Right lobe of liver (tissue), 6 donors: ENCODE results near the gene IGFBP4. TPM values are rescaled to one million over a fixed set of nuclear protein-coding genes. Genes with fewer than 3 reads are reported as not detected.

Experiments
- ATAC-seq, 4 donors: fragments of 200-7000 bp; cut with Tn5 transposase; one replicate each; pipeline ENCODE4 v1.9.1; 2020; ENCODE audit warnings: mild to moderate bottlenecking in 4 of 4, moderate library complexity in 4 of 4
- DNase-seq, 3 donors: peaks; one replicate each; pipeline ENCODE4 v3.0.0-alpha.2; 2020
- H3K27ac ChIP-seq, 3 donors: fragments of 200-600 bp; one replicate each; pipeline ENCODE4 v1.8.0; 2022
- H3K27me3 ChIP-seq, 2 donors: fragments of 200-600 bp; one replicate each; pipeline ENCODE4 v1.8.0; 2022
- H3K36me3 ChIP-seq, 4 donors: fragments of 200-600 bp; sonication (generic) in 1 of 4; one replicate each; pipeline versions ENCODE4 v1.5.1 to v1.8.0; 2017 to 2022; ENCODE audit warnings: control low read depth in 1 of 4
- H3K4me1 ChIP-seq, 4 donors: fragments of 200-600 bp; sonication (generic) in 1 of 4; one replicate each; pipeline versions ENCODE4 v1.5.1 to v1.8.0; 2017 to 2022; ENCODE audit warnings: control low read depth in 1 of 4
- H3K4me3 ChIP-seq, 3 donors: fragments of 200-600 bp; one replicate each; pipeline ENCODE4 v1.8.0; 2022
- H3K9me3 ChIP-seq, 4 donors: fragments of 200-600 bp; sonication (generic) in 1 of 4; one replicate each; pipeline versions ENCODE4 v1.5.1 to v1.8.0; 2017 to 2022; ENCODE audit warnings: control low read depth in 1 of 4
- CTCF ChIP-seq, 4 donors: fragments of 200-600 bp in 3 of 4; fragments of 450-650 bp in 1 of 4; IDR thresholded peaks; one replicate each; pipeline versions ENCODE4 v1.5.1 to v1.8.0; 2016 to 2022; ENCODE audit warnings: antibody characterized with exemption in 4 of 4, mild to moderate bottlenecking in 2 of 4
- POLR2A ChIP-seq: fragments of 450-650 bp; IDR thresholded peaks from one replicate; pipeline ENCODE4 v1.6.1; 2017; ENCODE audit warnings: antibody characterized with exemption, mild to moderate bottlenecking
- WGBS: methylation state at CpG from one replicate; pipeline ENCODE4 v1.1.6; 2018; ENCODE audit warnings: low coverage, low lambda C conversion rate; ENCODE audit not compliant: insufficient coverage; ENCODE audit errors: missing lambda C conversion rate; 5-methylcytosine and 5-hydroxymethylcytosine counted together
- intact Hi-C, 2 donors: fragments of 100-400 bp; cut with DNase I; formaldehyde crosslinking; loops; one replicate each; pipeline versions ENCODE4 v1.11.2 to v1.14.1; 2022
- total RNA-seq, 6 experiments: library from RNA; depleted of rRNA in 2 of 6; stranded (reverse); fragments of >200 nt in 2 of 6; fragmentation: NEBNext Ultra II Directional in 3 of 6; extraction: Animal tissue kit (Norgen Biotek cat#: 25700) in 3 of 6; gene quantifications; one replicate each; pipeline versions ENCODE4 v1.1.0 to v1.2.4, GENCODE V29; 2016 to 2023
- donor health status: DM: no; HTN: yes; CAD: no.
- donor health status: DM: no; HTN: no; CAD: no.
- donor health status: DM: no; HTN: no; CAD: no.
- donor health status: DM: no; HTN: yes; CAD: no.
- donor health status: DM: no; HTN: yes; CAD: no.

Gene IGFBP4
- total RNA-seq, 6 experiments from 2014 or later, result 382 to 716 (median 430) TPM

GRCh38 chr17:40460968-40461731 lies 17.9 kb downstream of the IGFBP4 start:
- peaks cover 0 to 71% (median 20%) of the 10 kb centered on the region in 4 donors for H3K4me1 ChIP-seq
- DNase-seq (no peak), ATAC-seq (peak in 2 of 4 donors; percentile 3 to 15)
- H3K4me3 ChIP-seq, result no peak overlapping the region
- 19% methylated on average over 9 of the region's 9 CpGs for WGBS
- no peak for TF ChIP-seq POLR2A
- TF ChIP-seq CTCF (IDR thresholded peaks at IDR 0.05), result no peak
- no peaks in the 10 kb centered on the region for H3K27me3 ChIP-seq
- no peaks in the 10 kb centered on the region for H3K9me3 ChIP-seq
- H3K36me3 ChIP-seq, result peaks cover 0 to 19% (median 10%) of the 10 kb centered on the region in 4 donors
- intact Hi-C loops, result loop anchor here in 1 of 2 donors (10.0 kb wide), 1 partner anchor 74 kb away; no protein-coding TSS in a partner anchor
- peak overlapping the region in 1 of 3 donors; percentile 49 for H3K27ac ChIP-seq

DNA sequence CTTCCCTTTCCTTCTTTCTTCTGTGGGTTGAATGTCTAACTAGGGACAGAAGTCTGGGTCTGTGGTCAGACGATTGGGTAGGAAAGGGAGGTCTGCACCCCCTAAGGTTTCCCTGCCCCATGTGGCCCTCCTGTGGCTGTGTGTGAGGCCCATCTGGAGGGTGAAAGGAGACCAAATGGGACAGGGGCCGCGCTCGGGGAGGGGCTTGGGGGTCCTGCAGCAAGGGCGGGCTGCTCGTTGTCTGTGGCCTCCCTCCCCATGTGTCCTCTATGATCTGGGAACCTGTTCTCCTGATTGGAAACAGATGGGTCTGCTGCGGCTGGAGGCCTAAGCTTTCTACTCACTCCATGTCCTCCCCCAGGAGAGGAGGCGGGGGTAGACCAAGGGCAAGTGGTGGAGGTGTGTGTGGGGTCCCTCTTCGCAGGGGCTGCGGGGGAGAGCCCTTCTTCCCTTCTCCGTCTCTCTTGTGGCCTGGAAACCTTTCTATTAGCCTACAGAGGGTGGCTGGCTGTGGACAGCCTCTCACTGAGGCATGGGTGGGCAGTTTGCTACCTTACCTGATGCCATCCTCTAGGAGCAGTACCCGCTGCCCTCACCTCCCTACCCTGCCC lies 18.6 kb downstream of the IGFBP4 start:
- H3K27me3 ChIP-seq, result no peaks in the 10 kb centered on the region
- peaks cover 0 to 64% (median 16%) of the 10 kb centered on the region in 4 donors for H3K4me1 ChIP-seq
- peak; percentile 0 to 7 (median 2) for ATAC-seq
- 43% methylated on average over 4 of the region's 12 CpGs for WGBS
- peak; percentile 37 for TF ChIP-seq POLR2A
- TF ChIP-seq CTCF (IDR thresholded peaks at IDR 0.05), result no peak
- DNase-seq, result no peak
- no peaks in the 10 kb centered on the region for H3K9me3 ChIP-seq
- no peak overlapping the region for H3K4me3 ChIP-seq
- peaks cover 0 to 12% (median 7%) of the 10 kb centered on the region in 4 donors for H3K36me3 ChIP-seq
- intact Hi-C loops, result loop anchor here in 1 of 2 donors (10.0 kb wide), 1 partner anchor 73 kb away; no protein-coding TSS in a partner anchor
- H3K27ac ChIP-seq, result peak overlapping the region; percentile 22 to 49 (median 26)

DNA sequence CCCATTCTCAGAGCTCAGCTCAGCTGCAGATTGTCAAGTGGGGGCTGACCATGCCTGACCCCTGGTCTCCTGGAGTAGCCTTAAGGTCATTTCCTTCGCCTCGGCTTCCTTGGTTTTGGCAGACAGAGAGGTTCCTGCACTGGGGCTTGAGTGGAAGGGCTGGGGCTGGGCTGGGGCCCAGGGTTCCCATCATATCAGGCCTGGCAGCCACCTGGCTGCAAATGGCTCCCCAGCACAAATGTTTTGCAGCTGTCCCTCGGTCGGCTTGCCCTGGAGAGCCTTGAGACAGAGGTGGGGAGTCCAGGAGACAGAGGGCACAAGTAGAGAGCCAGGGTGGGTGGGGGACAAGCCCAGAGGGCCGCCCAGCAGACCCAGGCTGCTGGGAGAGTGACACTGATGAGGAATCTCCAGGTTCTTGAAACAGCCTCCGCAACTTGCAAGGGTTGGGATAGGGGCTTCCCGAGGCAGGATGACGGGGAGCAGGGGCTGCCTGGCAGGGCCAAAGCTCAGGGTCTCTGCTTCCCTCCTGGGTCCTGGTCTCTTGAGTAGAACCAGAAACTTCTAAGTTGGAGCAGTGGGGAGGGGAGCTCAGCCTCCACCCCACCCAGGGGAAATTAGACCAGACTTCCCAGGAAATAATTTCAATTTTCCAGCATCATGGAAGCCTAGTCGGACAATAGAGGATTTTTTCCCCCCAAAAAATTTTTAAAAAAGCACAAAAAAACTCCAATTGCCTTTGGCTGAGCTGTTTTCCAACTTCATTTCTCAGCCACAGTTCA lies 19.3 kb downstream of the IGFBP4 start:
- H3K4me3 ChIP-seq, result no peak overlapping the region
- H3K27me3 ChIP-seq, result no peaks in the 10 kb centered on the region
- ATAC-seq (peak; percentile 2 to 9 (median 4)), DNase-seq (no peak)
- TF ChIP-seq CTCF (IDR thresholded peaks at IDR 0.05) (no peak), POLR2A (no peak)
- no peaks in the 10 kb centered on the region for H3K9me3 ChIP-seq
- peaks cover 0 to 5% (median 3%) of the 10 kb centered on the region in 4 donors for H3K36me3 ChIP-seq
- H3K4me1 ChIP-seq, result peaks cover 0 to 57% (median 13%) of the 10 kb centered on the region in 4 donors
- WGBS, result 25% methylated on average over 6 of the region's 9 CpGs
- peak overlapping the region; percentile 22 to 49 (median 31) for H3K27ac ChIP-seq
- intact Hi-C loops, result loop anchor here in 1 of 2 donors (10.0 kb wide), 1 partner anchor 72 kb away; no protein-coding TSS in a partner anchor

- Histone ChIP-seq H3K36me3 (no peaks in the 10 kb centered on the region), H3K4me3 (no peak overlapping the region), H3K9me3 (no peaks in the 10 kb centered on the region), H3K27me3 (no peaks in the 10 kb centered on the region), H3K4me1 (peaks cover 0 to 52% (median 10%) of the 10 kb centered on the region in 4 donors), H3K27ac (peak overlapping the region in 2 of 3 donors; percentile 31 to 49)
- ATAC-seq (peak; percentile 22 to 50 (median 34)), DNase-seq (peak in 2 of 3 donors; percentile 76 to 79)
- TF ChIP-seq CTCF (IDR thresholded peaks at IDR 0.05) (no peak), POLR2A (peak; percentile 37)
- intact Hi-C loops, result loop anchor here in 1 of 2 donors (10.0 kb wide), 1 partner anchor 72 kb away; no protein-coding TSS in a partner anchor
- 30% methylated on average over 10 of the region's 11 CpGs for WGBS
These were observed 19.9 kb downstream of the IGFBP4 start for GRCh38 chr17:40463122-40463550.
